VCaP (cell line): ENCODE measurements around the gene JADE1.

Experiments
- H3K27ac ChIP-seq: fragments of 450-650 bp; 2 replicates; pipeline ENCODE4 v1.5.1; 2017
- TF ChIP-seq, protein P1 (sequence below): fragments of 450-650 bp; conservative IDR thresholded peaks from 2 replicates; pipeline ENCODE4 v1.5.1; 2017; ENCODE audit warnings: mild to moderate bottlenecking, moderate library complexity

The JADE1 gene

GRCh38 chr4:128868758-128869157, 59.3 kb downstream of the JADE1 start:
- TF ChIP-seq, protein P1, sequence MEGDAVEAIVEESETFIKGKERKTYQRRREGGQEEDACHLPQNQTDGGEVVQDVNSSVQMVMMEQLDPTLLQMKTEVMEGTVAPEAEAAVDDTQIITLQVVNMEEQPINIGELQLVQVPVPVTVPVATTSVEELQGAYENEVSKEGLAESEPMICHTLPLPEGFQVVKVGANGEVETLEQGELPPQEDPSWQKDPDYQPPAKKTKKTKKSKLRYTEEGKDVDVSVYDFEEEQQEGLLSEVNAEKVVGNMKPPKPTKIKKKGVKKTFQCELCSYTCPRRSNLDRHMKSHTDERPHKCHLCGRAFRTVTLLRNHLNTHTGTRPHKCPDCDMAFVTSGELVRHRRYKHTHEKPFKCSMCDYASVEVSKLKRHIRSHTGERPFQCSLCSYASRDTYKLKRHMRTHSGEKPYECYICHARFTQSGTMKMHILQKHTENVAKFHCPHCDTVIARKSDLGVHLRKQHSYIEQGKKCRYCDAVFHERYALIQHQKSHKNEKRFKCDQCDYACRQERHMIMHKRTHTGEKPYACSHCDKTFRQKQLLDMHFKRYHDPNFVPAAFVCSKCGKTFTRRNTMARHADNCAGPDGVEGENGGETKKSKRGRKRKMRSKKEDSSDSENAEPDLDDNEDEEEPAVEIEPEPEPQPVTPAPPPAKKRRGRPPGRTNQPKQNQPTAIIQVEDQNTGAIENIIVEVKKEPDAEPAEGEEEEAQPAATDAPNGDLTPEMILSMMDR, result no peak
- no peak overlapping the region for H3K27ac ChIP-seq

DNA sequence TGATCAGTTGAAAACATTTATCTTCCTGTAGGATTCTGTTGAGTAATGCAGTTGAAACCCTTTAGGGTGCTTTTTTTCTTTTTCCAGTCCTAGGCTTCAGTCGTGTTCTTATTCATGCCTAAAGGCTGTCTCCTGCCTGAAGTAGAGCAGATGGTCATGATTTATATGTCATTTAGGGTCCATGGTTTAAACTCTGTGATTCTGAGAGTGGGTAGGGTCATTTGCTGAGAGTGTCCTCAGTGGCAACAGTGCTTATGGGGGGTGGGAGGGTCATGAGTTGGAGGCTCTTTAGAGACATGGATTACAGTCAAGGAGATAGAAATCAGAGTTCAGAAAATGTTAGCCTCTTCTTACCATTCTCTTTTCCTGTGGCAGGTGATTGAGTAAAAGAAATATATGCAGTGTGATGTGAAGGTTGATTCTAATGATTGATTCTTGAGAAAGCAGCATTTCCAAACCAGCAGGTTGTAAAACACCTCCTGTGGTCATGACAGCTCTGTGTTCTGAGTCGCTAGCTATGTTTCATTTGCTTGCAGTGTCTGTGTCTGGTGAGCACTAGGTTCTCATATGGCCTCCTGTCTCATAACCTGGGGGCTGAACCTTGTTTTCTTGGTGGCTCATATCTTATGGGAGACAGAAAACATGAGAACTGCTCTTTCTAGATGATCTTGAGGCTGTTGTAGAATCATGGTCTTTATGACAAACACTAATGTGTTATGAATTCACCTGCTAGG, 60.4 kb downstream of the JADE1 start:
- TF ChIP-seq, protein P1, result no peak

GRCh38 chr4:128871948-128872347, 62.4 kb downstream of the JADE1 start:
- TF ChIP-seq, protein P1, result no peak
- H3K27ac ChIP-seq, result no peak overlapping the region

More for the DNA sequence above, 60.4 kb downstream of the JADE1 start:
- H3K27ac ChIP-seq, result no peak overlapping the region

GRCh38 chr4:128876200-128876599, 66.7 kb downstream of the JADE1 start:
- no peak overlapping the region for H3K27ac ChIP-seq
- TF ChIP-seq, protein P1, result no peak

DNA sequence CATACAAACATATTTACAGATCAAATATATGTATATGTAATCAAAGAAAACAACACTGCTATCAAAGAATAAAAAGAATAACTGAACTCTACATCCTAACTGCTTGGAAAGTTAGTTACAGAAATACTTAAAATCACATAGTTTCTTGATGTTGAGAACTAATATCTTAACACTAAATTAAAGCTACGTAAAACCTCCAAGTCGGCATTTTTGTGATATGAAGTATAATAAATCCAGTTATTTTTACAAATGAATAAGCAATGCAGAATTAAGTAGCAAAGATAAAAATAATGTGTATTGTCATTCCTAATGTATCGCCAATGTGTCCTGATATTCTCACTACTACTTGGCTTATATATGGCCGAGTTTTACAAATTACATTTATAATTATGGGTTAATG, 68.4 kb downstream of the JADE1 start:
- no peak overlapping the region for H3K27ac ChIP-seq
- TF ChIP-seq, protein P1, result no peak

- TF ChIP-seq, protein P1, result no peak
Measured at GRCh38 chr4:128879283-128879682, 69.8 kb downstream of the JADE1 start.

DNA sequence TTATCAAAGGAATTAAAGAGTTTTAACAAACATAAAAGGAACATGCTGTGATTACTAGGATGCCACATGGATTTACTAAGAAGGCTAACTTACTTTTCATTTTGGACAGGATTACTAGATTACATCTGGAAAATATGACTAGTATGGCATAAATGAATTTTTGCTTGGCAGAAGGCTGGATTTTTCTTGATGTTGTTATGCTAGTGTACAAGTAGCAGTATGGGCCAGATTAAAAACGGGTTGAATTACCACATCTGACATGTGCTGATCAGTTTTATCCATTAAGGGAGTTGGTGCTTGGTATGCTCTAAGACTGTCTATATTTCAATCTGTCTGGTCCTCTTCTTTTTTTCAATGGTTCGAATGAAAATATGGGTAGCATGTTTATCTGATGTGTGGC, 70.5 kb downstream of the JADE1 start:
- TF ChIP-seq, protein P1, result no peak
- no peak overlapping the region for H3K27ac ChIP-seq

More at GRCh38 chr4:128879283-128879682, 69.8 kb downstream of the JADE1 start:
- H3K27ac ChIP-seq, result no peak overlapping the region
